NCI-H2029 (cell line): ENCODE measurements around the gene CKMT2.

Source experiments
- DNase-seq: peaks from one replicate; lab custom pipeline; 2025; lab: John Stamatoyannopoulos, UW

Gene CKMT2

GRCh38 chr5:81308836-81309235 is 75.7 kb downstream of the CKMT2 start:
- no peak for DNase-seq

GRCh38 chr5:81310402-81311063 is 77.4 kb downstream of the CKMT2 start:
- DNase-seq: no peak

GRCh38 chr5:81313278-81313677 is 80.2 kb downstream of the CKMT2 start:
- DNase-seq: no peak

GRCh38 chr5:81313686-81314085 is 80.6 kb downstream of the CKMT2 start:
- DNase-seq: no peak

- no peak for DNase-seq
Observed at GRCh38 chr5:81314581-81314980, 81.5 kb downstream of the CKMT2 start.

- DNase-seq: no peak
Observed at GRCh38 chr5:81315336-81315735, 82.2 kb downstream of the CKMT2 start.

- no peak for DNase-seq
Observed at GRCh38 chr5:81315830-81316229, 82.7 kb downstream of the CKMT2 start.
